BLaER1 treated with 17β-estradiol and CSF1 and Interleukin-3, amounts not matched to agents 10 nM and 100 nM (cell line): ENCODE results near the gene ACAD9.

Source experiments
- H3K27ac ChIP-seq, 11 experiments: shearing (Covaris generic); formaldehyde crosslinking; 2 replicates each; pipeline ENCODE4 v1.8.1; 2022
- H3K27me3 ChIP-seq, 11 experiments: shearing (Covaris generic); formaldehyde crosslinking; 2 replicates each; pipeline ENCODE4 v1.8.1; 2022
- H3K36me3 ChIP-seq, 11 experiments: shearing (Covaris generic); formaldehyde crosslinking; 2 replicates each; pipeline ENCODE4 v1.8.1; 2022
- H3K4me1 ChIP-seq, 10 experiments: shearing (Covaris generic); formaldehyde crosslinking; 2 replicates each; pipeline ENCODE4 v1.8.1; 2022
- H3K4me2 ChIP-seq, 11 experiments: shearing (Covaris generic); formaldehyde crosslinking; 2 replicates each; pipeline ENCODE4 v1.8.1; 2022
- H3K4me3 ChIP-seq, 10 experiments: shearing (Covaris generic); formaldehyde crosslinking; 2 replicates each; pipeline ENCODE4 v1.8.1; 2022
- H3K9ac ChIP-seq, 11 experiments: shearing (Covaris generic); formaldehyde crosslinking; 2 replicates each; pipeline ENCODE4 v1.8.1; 2022
- H3K9me3 ChIP-seq, 11 experiments: shearing (Covaris generic); formaldehyde crosslinking; replicated peaks in 1 of 11; 2 replicates each; pipeline ENCODE4 v1.8.1; 2022
- H4K20me1 ChIP-seq, 11 experiments: shearing (Covaris generic); formaldehyde crosslinking; 2 replicates each; pipeline ENCODE4 v1.8.1; 2022
- Cebpa-rat ChIP-seq, 11 experiments: shearing (Covaris generic); IDR thresholded peaks; 2 replicates each; pipeline ENCODE4 v1.8.1; 2022

ACAD9 gene

DNA sequence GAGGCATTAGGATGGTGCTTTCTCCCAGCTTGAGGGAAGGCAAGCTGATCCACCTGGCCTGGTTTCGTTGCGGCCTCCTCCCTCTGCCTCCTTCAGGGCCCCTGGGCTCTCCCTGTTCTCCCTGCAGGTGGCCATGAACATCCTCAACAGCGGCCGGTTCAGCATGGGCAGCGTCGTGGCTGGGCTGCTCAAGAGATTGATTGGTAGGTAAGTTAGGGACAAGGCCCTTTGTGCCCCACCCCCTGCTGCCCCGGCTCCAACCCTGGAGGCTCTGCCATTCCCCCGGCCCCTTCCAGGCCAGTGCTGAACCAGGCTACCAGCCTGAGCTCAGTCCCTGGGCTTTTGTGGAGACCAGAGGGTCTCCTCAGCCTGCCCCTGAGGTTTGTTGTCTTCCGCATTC lies 23.0 kb downstream of the ACAD9 start:
- no peaks in the 10 kb centered on the region for H3K9me3 ChIP-seq
- H3K4me1 ChIP-seq: no peaks in the 10 kb centered on the region; a peak in 1 of 20 replicates
- peaks cover 0 to 45% (median 0%) of the 10 kb centered on the region in 11 experiments; a peak in 7 of 22 replicates for H4K20me1 ChIP-seq
- no peak overlapping the region for H3K27ac ChIP-seq
- H3K27me3 ChIP-seq: no peaks in the 10 kb centered on the region
- no peak overlapping the region for H3K4me2 ChIP-seq
- H3K4me3 ChIP-seq: no peak overlapping the region
- no peak for TF ChIP-seq Cebpa-rat (IDR thresholded peaks at IDR 0.05)
- H3K36me3 ChIP-seq: peaks cover 98 to 100% (median 100%) of the 10 kb centered on the region in 11 experiments
- H3K9ac ChIP-seq: no peak overlapping the region

DNA sequence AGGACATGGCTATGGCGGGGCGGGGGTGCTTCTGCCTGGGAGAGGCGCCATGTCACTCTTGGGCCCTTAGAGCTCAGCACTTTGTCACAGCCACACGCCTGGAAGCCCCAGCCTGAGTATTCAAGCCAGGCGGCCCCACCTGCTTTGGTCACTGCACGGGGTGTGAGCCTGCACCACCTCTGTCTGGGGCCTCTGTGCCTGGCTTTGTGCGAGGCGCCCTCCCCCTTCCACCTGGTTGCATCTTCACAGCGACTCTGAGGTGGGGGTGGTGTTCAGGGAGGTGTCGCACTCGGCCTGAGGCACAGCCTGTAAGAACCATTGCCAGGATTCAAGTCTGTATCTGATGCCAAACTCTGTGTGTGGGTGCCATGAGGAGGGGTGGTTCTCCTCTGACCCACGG lies 24.1 kb downstream of the ACAD9 start:
- Histone ChIP-seq H3K9me3 (no peaks in the 10 kb centered on the region), H4K20me1 (peaks cover 0 to 56% (median 0%) of the 10 kb centered on the region in 11 experiments; a peak in 7 of 22 replicates), H3K4me2 (no peak overlapping the region), H3K27me3 (no peaks in the 10 kb centered on the region), H3K36me3 (peaks cover 98 to 100% (median 100%) of the 10 kb centered on the region in 11 experiments), H3K4me3 (no peak overlapping the region), H3K27ac (no peak overlapping the region), H3K4me1 (no peaks in the 10 kb centered on the region; a peak in 1 of 20 replicates), H3K9ac (0 out of 22 replicates have a peak overlapping the region, but pooled peaks of 1 of the 11 experiments have one; percentile 3)
- TF ChIP-seq Cebpa-rat (IDR thresholded peaks at IDR 0.05): no peak

DNA sequence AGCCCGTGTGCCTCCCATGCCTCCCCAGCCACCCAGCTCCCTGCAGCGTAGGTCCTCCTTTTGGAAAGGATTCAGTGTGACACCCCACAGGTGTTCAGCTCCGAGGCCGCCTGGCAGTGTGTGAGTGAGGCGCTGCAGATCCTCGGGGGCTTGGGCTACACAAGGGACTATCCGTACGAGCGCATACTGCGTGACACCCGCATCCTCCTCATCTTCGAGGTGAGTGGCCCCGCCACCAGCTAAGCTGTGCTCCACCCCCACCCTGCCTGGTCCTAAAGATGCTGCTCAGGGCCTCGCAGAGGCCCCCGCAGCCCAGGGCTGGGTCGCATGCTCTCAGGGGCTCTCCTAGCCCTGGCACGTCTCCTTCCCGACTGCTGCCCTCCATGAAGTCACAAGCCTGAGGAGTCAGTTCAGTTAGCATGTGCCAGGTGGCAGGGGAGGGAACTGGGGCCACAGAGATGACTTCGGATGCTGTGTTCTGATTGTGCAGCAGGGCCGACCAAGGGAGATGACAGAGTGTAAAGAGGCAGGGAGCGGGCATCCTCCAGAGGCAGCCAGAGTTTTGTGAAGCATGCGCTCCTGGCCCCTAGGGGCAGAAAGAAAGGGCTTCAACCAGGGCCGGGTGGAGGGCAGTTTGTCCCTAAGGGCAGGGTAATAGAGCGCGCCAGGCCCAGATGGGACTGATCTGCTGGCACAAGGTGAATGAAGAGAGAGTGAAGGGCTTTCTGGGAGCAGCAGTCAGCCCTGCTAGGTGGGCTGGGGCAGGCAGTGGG lies 26.8 kb downstream of the ACAD9 start:
- Histone ChIP-seq H3K36me3 (peaks cover 100% of the 10 kb centered on the region in 11 experiments), H3K9me3 (no peaks in the 10 kb centered on the region), H3K9ac (no peak overlapping the region), H4K20me1 (peaks cover 0 to 73% (median 5%) of the 10 kb centered on the region in 11 experiments; a peak in 8 of 22 replicates), H3K4me3 (no peak overlapping the region), H3K4me2 (no peak overlapping the region), H3K27ac (no peak overlapping the region), H3K27me3 (no peaks in the 10 kb centered on the region), H3K4me1 (no peaks in the 10 kb centered on the region; a peak in 1 of 20 replicates)
- no peak for TF ChIP-seq Cebpa-rat (IDR thresholded peaks at IDR 0.05)

DNA sequence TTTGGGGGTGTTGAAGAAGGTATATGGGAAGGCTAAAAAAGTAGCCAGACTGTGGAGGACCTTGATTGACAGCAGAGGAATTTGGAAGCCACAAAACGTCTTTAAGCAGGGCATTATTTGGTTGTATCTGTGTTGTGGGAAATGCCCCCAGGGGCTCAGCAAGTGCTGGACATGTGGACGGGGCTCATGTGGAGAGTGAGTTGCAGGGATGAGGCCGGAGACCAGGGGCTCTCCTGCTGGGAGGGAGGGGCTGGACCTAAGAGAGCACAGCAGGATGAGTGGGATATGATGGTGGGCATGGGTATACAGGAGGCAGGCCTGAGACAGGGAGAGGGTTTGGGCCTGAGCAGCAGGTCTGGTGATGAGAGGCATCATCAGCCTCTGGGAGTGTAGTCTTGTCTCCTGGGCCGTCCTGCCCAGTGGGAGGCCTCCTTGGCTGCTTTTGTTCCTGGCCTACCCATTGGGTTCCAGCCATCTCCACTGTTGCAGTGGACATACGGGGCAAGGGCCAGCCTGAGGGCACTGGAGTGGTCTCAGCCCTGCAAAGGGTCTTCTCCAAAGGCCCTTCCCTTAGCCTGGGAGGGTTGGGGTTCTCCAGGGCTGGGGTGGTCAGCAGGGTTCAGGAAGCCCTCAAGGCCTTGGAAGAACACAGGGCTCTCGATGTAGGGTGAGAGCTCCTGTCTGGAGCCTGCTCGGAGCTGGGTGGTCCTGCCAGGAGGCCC lies 27.5 kb downstream of the ACAD9 start:
- H3K4me3 ChIP-seq: no peak overlapping the region
- H3K4me2 ChIP-seq: no peak overlapping the region
- H3K4me1 ChIP-seq: no peaks in the 10 kb centered on the region; a peak in 1 of 20 replicates
- H4K20me1 ChIP-seq: peaks cover 0 to 73% (median 5%) of the 10 kb centered on the region in 11 experiments; a peak in 8 of 22 replicates
- H3K27me3 ChIP-seq: no peaks in the 10 kb centered on the region
- TF ChIP-seq Cebpa-rat (IDR thresholded peaks at IDR 0.05): no peak
- H3K36me3 ChIP-seq: peaks cover 100% of the 10 kb centered on the region in 11 experiments
- no peak overlapping the region for H3K9ac ChIP-seq
- no peak overlapping the region for H3K27ac ChIP-seq
- no peaks in the 10 kb centered on the region for H3K9me3 ChIP-seq

DNA sequence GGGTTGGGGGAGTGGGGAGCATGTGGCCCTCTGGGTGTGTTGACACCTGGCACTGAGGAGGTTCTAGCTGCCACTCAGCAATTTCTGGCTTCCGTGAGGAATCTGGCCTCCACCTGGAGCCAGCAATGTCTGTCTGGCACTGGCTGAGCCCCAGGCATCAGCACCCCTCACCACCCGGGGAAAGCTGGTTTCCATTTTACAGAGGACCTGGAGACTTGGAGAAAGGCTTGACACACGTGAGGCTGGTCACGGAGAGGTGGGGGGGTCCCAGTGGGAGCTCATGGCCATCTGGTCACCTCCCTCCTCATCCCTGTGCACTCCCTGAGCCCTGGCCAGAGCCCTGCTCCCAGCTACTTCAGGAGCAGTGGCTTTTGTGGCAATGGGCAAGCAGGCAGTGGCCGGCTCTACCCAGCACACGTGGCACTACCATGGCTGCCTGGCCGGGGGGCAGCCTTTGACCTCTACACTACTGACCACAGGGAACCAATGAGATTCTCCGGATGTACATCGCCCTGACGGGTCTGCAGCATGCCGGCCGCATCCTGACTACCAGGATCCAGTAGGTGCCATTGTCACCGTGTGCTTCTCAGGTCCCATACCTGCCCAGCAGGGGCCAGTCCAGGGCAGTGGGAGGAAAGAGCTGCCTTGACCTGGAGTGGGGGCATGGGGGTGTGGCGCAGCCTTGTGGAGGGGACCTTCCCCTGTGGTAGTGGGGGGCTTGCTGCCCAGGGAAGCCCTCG lies 28.5 kb downstream of the ACAD9 start:
- no peak overlapping the region for H3K9ac ChIP-seq
- no peaks in the 10 kb centered on the region for H3K9me3 ChIP-seq
- H3K4me3 ChIP-seq: no peak overlapping the region
- H3K4me2 ChIP-seq: no peak overlapping the region
- no peak for TF ChIP-seq Cebpa-rat (IDR thresholded peaks at IDR 0.05)
- no peaks in the 10 kb centered on the region for H3K27me3 ChIP-seq
- H4K20me1 ChIP-seq: peaks cover 0 to 73% (median 5%) of the 10 kb centered on the region in 11 experiments; a peak in 8 of 22 replicates
- no peaks in the 10 kb centered on the region; a peak in 1 of 20 replicates for H3K4me1 ChIP-seq
- peaks cover 100% of the 10 kb centered on the region in 11 experiments for H3K36me3 ChIP-seq
- no peak overlapping the region for H3K27ac ChIP-seq

DNA sequence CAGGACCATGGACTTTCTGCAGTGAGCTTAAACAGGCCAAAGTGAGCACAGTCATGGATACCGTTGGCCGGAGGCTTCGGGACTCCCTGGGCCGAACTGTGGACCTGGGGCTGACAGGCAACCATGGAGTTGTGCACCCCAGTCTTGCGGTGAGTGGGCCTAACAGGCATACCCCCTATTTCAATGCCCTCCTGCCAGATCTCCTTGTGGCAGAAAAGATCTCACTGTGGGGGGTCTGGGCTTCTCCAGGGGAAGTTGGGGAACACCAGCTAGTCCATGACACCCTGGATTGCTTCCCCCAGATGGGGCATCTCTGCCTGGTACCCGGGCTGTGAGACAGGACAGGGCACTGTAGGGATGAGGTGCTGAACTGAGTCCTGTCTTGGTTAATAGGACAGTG lies 29.5 kb downstream of the ACAD9 start:
- H3K4me2 ChIP-seq: no peak overlapping the region
- peaks cover 100% of the 10 kb centered on the region in 11 experiments for H3K36me3 ChIP-seq
- peaks cover 0 to 65% (median 5%) of the 10 kb centered on the region in 11 experiments; a peak in 8 of 22 replicates for H4K20me1 ChIP-seq
- H3K9me3 ChIP-seq: no peaks in the 10 kb centered on the region
- no peak overlapping the region; a peak in 1 of 22 replicates for H3K9ac ChIP-seq
- H3K27ac ChIP-seq: no peak overlapping the region
- no peak overlapping the region for H3K4me3 ChIP-seq
- TF ChIP-seq Cebpa-rat (IDR thresholded peaks at IDR 0.05): no peak
- no peaks in the 10 kb centered on the region for H3K4me1 ChIP-seq
- no peaks in the 10 kb centered on the region for H3K27me3 ChIP-seq

DNA sequence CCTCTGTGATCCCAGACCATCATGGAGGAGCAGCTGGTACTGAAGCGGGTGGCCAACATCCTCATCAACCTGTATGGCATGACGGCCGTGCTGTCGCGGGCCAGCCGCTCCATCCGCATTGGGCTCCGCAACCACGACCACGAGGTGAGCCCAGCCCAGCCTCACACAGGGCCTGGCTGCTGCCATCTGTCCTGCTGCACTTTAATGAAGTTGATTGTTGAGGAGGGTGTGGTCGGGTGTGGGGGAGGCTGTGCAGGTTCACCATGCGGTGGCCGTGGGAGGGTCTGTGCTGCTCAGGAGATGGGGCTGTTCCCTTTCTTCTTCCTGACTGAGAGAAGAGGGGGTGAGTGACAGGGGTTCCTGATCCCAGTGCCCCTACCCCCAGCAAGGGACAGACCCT lies 30.6 kb downstream of the ACAD9 start:
- no peak overlapping the region for H3K4me2 ChIP-seq
- H3K36me3 ChIP-seq: peaks cover 100% of the 10 kb centered on the region in 11 experiments
- peaks cover 0 to 55% (median 5%) of the 10 kb centered on the region in 11 experiments; a peak in 7 of 22 replicates for H4K20me1 ChIP-seq
- no peaks in the 10 kb centered on the region for H3K9me3 ChIP-seq
- no peaks in the 10 kb centered on the region for H3K4me1 ChIP-seq
- H3K9ac ChIP-seq: no peak overlapping the region
- no peaks in the 10 kb centered on the region for H3K27me3 ChIP-seq
- TF ChIP-seq Cebpa-rat (IDR thresholded peaks at IDR 0.05): no peak
- no peak overlapping the region for H3K27ac ChIP-seq
- H3K4me3 ChIP-seq: no peak overlapping the region

DNA sequence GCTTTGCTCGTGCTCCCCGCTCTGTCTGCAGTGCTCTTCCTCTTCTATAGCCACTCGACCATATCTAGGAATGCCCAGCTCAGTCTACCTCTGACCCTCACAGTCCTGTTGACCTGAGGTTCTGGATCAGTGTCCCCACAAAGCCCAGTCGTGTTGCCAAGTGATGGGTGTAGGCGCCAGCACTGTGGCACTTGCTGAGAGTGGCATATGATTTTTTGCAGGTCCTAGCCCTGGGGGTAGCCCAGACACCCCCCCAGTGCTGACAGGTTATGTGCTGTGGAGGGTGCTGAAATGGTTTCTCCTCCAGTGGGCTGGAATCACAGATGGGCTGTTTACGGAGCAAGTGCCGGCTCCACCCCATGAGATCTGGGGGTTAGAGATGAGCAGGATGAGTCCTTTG lies 32.5 kb downstream of the ACAD9 start:
- no peak overlapping the region for H3K9ac ChIP-seq
- peaks cover 0 to 37% (median 5%) of the 10 kb centered on the region in 11 experiments; a peak in 7 of 22 replicates for H4K20me1 ChIP-seq
- no peaks in the 10 kb centered on the region for H3K4me1 ChIP-seq
- TF ChIP-seq Cebpa-rat (IDR thresholded peaks at IDR 0.05): no peak
- peaks cover 100% of the 10 kb centered on the region in 11 experiments for H3K36me3 ChIP-seq
- no peak overlapping the region for H3K4me2 ChIP-seq
- no peaks in the 10 kb centered on the region for H3K27me3 ChIP-seq
- H3K27ac ChIP-seq: no peak overlapping the region
- no peaks in the 10 kb centered on the region for H3K9me3 ChIP-seq
- no peak overlapping the region for H3K4me3 ChIP-seq
